ENCODE measurements around the gene ZNF579. TPM values are rescaled to one million over a fixed set of nuclear protein-coding genes. Genes with fewer than 3 reads are reported as not detected.

The ZNF579 gene
- total and polyA plus RNA-seq, 2 of the 13 experiments (the other 11 are each of a cell fraction or from before 2014, with no cell fraction given): 2.1 to 2.9 TPM

DNA sequence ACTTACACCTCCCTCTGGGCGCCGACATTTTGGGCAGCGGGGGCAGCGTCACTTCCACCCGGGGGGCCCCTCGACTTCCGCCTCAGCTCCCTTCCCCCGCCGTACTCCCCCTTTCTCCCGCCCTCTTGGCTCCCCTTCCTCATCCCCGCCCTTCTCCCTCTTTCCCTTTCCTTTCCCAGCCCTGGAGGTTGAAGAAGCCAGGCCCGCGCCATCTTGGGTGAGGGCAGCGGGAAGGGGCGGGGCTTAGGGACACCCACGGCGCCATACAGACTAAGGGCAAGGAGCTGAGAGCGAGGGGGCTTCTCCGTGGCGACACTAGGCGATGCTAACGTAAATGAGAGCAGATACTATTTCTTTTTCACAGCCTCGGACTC is 18.8 kb upstream of the ZNF579 start, which contains the start of gene FIZ1 (continued):
- TF ChIP-seq, protein P1, sequence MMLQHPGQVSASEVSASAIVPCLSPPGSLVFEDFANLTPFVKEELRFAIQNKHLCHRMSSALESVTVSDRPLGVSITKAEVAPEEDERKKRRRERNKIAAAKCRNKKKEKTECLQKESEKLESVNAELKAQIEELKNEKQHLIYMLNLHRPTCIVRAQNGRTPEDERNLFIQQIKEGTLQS (CRISPR knock-in tag; IDR thresholded peaks at IDR 0.05): no peak; the same call in 1 of the 2 replicates
- TF ChIP-seq ZNF274 (CRISPR knock-in tag; IDR thresholded peaks at IDR 0.05): no peak
- TF ChIP-seq ZKSCAN1 (IDR thresholded peaks at IDR 0.05; ENCODE audit: low read length): no peak
- no peak for TF ChIP-seq KLF15 (CRISPR knock-in tag; IDR thresholded peaks at IDR 0.05; ENCODE audit: borderline replicate concordance)
- no peak for TF ChIP-seq ZKSCAN5 (CRISPR knock-in tag; IDR thresholded peaks at IDR 0.05)
- TF ChIP-seq, protein P2, sequence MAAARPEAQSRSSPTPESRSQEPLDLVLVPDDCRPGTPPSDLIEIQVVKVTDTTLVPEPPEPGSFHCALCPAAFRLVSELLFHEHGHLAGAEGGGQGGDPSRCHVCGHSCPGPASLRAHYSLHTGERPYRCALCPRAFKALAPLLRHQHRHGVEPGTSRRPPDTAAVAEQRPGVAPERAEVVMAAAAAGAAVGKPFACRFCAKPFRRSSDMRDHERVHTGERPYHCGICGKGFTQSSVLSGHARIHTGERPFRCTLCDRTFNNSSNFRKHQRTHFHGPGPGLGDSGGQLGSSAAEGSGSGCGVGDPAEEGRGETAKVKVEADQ (CRISPR knock-in tag; IDR thresholded peaks at IDR 0.05; ENCODE audit: borderline replicate concordance): no peak; the same call in 1 of the 2 replicates
- TF ChIP-seq, protein P3, sequence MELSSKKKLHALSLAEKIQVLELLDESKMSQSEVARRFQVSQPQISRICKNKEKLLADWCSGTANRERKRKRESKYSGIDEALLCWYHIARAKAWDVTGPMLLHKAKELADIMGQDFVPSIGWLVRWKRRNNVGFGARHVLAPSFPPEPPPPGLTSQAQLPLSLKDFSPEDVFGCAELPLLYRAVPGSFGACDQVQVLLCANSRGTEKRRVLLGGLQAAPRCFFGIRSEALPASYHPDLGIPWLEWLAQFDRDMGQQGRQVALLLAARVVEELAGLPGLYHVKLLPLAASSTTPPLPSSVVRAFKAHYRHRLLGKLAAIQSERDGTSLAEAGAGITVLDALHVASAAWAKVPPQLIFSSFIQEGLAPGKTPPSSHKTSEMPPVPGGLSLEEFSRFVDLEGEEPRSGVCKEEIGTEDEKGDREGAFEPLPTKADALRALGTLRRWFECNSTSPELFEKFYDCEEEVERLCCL (CRISPR knock-in tag; IDR thresholded peaks at IDR 0.05; ENCODE audit: borderline replicate concordance): no peak
- TF ChIP-seq NFIC (IDR thresholded peaks at IDR 0.05; ENCODE audit: low read length): no peak
- no peak for TF ChIP-seq ZNF24 (IDR thresholded peaks at IDR 0.05)
- TF ChIP-seq SRY (CRISPR knock-in tag; IDR thresholded peaks at IDR 0.05): no peak
- TF ChIP-seq, protein P4, sequence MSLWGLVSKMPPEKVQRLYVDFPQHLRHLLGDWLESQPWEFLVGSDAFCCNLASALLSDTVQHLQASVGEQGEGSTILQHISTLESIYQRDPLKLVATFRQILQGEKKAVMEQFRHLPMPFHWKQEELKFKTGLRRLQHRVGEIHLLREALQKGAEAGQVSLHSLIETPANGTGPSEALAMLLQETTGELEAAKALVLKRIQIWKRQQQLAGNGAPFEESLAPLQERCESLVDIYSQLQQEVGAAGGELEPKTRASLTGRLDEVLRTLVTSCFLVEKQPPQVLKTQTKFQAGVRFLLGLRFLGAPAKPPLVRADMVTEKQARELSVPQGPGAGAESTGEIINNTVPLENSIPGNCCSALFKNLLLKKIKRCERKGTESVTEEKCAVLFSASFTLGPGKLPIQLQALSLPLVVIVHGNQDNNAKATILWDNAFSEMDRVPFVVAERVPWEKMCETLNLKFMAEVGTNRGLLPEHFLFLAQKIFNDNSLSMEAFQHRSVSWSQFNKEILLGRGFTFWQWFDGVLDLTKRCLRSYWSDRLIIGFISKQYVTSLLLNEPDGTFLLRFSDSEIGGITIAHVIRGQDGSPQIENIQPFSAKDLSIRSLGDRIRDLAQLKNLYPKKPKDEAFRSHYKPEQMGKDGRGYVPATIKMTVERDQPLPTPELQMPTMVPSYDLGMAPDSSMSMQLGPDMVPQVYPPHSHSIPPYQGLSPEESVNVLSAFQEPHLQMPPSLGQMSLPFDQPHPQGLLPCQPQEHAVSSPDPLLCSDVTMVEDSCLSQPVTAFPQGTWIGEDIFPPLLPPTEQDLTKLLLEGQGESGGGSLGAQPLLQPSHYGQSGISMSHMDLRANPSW (CRISPR knock-in tag; IDR thresholded peaks at IDR 0.05; ENCODE audit: borderline replicate concordance): no peak
- TF ChIP-seq ZBTB10 (CRISPR knock-in tag; IDR thresholded peaks at IDR 0.05; ENCODE audit: borderline replicate concordance): peak; percentile 45; the same call in 1 of the 2 replicates
- TF ChIP-seq KDM4B (CRISPR knock-in tag; IDR thresholded peaks at IDR 0.05): no peak
- no peak for TF ChIP-seq MAFF (IDR thresholded peaks at IDR 0.05; ENCODE audit: low read depth, low read length)
- TF ChIP-seq ZBTB20 (CRISPR knock-in tag; IDR thresholded peaks at IDR 0.05; ENCODE audit: borderline replicate concordance, low read depth): no peak
- TF ChIP-seq ZFP37 (CRISPR knock-in tag; IDR thresholded peaks at IDR 0.05; ENCODE audit: borderline replicate concordance): no peak
- TF ChIP-seq BRD4 (CRISPR knock-in tag; IDR thresholded peaks at IDR 0.05): no peak
- peak; percentile 69; the same call in 1 of the 2 replicates for TF ChIP-seq ZNF333 (CRISPR knock-in tag; IDR thresholded peaks at IDR 0.05; ENCODE audit: borderline replicate concordance)
- TF ChIP-seq EZH2 (conservative IDR thresholded peaks at IDR 0.05; ENCODE audit: low read depth, low read length): no peak
- no peak for TF ChIP-seq ATF6 (CRISPR knock-in tag; conservative IDR thresholded peaks at IDR 0.05)
- TF ChIP-seq HIVEP1 (CRISPR knock-in tag; IDR thresholded peaks at IDR 0.05): peak; percentile 29; the same call in 1 of the 2 replicates
